ENCODE results near the gene OTUD3. TPM values are rescaled to one million over a fixed set of nuclear protein-coding genes. Genes with fewer than 3 reads are reported as not detected.

The OTUD3 gene
- total and polyA plus RNA-seq, 2 experiments from 2014 or later, result 1.8 to 3.2 TPM

DNA sequence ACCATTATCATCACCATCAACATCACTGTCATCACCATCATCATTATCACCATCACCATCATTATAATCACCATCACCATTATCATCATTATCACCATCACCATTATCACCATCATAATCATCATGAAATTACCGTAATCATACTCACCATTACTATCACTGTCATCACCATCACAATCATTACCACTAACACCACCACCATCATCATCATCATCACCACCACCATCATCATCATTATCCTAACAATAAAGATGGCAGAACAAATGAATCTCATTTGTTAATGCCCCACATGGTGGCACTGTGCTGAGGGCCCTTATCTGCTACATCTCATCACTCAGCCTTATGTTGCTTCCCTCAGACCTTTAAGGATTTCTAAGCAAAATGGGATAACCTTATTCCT is 50.7 kb downstream of the OTUD3 start:
- 38 to 39% methylated on average over 1 of the region's 1 CpG for WGBS, 2 experiments (ENCODE audit: low coverage in 1 of 2, low lambda C conversion rate in 2 of 2, missing lambda C conversion rate in 2 of 2)
- Histone ChIP-seq H3K4me3 (no peak overlapping the region), H3K9ac (no peak overlapping the region), H3K27ac (no peak overlapping the region), H3K36me3 (ENCODE audit: low read depth) (no peaks in the 10 kb centered on the region), H3K27me3 (replicated peaks; ENCODE audit: insufficient read depth) (no peaks in the 10 kb centered on the region), H3F3A (ENCODE audit: insufficient read depth) (no peaks in the 10 kb centered on the region), H3K4me2 (ENCODE audit: unreplicated experiment) (no peak overlapping the region), H2AFZ (no peak overlapping the region), H3K4me1 (ENCODE audit: insufficient read depth) (no peaks in the 10 kb centered on the region), H4K20me1 (ENCODE audit: insufficient read depth) (no peaks in the 10 kb centered on the region), H3K79me2 (ENCODE audit: insufficient read depth) (no peaks in the 10 kb centered on the region), H3K9me2 (ENCODE audit: insufficient read depth) (no peaks in the 10 kb centered on the region), H3K9me3 (ENCODE audit: low read depth) (peaks cover 3% of the 10 kb centered on the region)
- in situ Hi-C loops (cut with MboI), result no loop called here
- no peak for DNase-seq
- TF ChIP-seq EZH2 (IDR thresholded peaks at IDR 0.05; ENCODE audit: insufficient read depth, poor library complexity, severe bottlenecking) (no peak), EZH2phosphoT487 (IDR thresholded peaks at IDR 0.05; ENCODE audit: insufficient read depth, low read depth) (no peak)

DNA sequence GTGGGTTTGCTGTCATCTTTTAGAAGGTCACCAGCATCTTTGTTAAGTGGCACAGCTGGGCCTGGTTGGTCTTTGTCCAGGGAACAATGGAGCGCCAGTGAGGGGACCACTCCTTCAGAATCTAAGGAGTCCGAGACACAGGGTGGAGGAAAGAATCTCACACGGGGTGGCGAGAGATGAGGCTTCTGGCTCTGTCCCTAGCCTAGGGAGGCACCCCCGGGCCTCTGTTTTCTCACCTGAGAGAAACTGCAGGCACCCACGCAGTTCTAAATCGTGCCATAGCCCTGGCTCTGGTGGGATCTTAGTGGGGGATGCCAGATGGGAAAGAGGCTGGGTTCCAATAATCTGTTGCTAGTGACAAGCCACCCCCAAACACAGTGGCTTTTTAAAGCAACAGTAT is 52.1 kb downstream of the OTUD3 start:
- H3K9me3 ChIP-seq (ENCODE audit: low read depth), result peaks cover 3% of the 10 kb centered on the region
- H3K36me3 ChIP-seq (ENCODE audit: low read depth), result no peaks in the 10 kb centered on the region
- H3K9ac ChIP-seq, result no peak overlapping the region
- H3K27ac ChIP-seq, result no peak overlapping the region
- no peaks in the 10 kb centered on the region for H3K79me2 ChIP-seq (ENCODE audit: insufficient read depth)
- H3K27me3 ChIP-seq (replicated peaks; ENCODE audit: insufficient read depth), result no peaks in the 10 kb centered on the region
- in situ Hi-C loops (cut with MboI), result no loop called here
- WGBS, 2 experiments (ENCODE audit: low coverage in 1 of 2, low lambda C conversion rate in 2 of 2, missing lambda C conversion rate in 2 of 2), result 29 to 37% methylated on average over 7 of the region's 7 CpGs
- TF ChIP-seq EZH2 (IDR thresholded peaks at IDR 0.05; ENCODE audit: insufficient read depth, poor library complexity, severe bottlenecking) (no peak), EZH2phosphoT487 (IDR thresholded peaks at IDR 0.05; ENCODE audit: insufficient read depth, low read depth) (no peak)
- H3K4me2 ChIP-seq (ENCODE audit: unreplicated experiment), result no peak overlapping the region
- no peak overlapping the region for H2AFZ ChIP-seq
- no peak for DNase-seq
- no peaks in the 10 kb centered on the region for H3K4me1 ChIP-seq (ENCODE audit: insufficient read depth)
- no peaks in the 10 kb centered on the region for H3F3A ChIP-seq (ENCODE audit: insufficient read depth)
- H3K4me3 ChIP-seq, result no peak overlapping the region
- no peaks in the 10 kb centered on the region for H4K20me1 ChIP-seq (ENCODE audit: insufficient read depth)
- H3K9me2 ChIP-seq (ENCODE audit: insufficient read depth), result no peaks in the 10 kb centered on the region

GRCh38 chr1:19936061-19936750 is 54.0 kb downstream of the OTUD3 start:
- Histone ChIP-seq H3K4me3 (no peak overlapping the region), H3K9me2 (ENCODE audit: insufficient read depth) (no peaks in the 10 kb centered on the region), H3K27me3 (replicated peaks; ENCODE audit: insufficient read depth) (no peaks in the 10 kb centered on the region), H3F3A (ENCODE audit: insufficient read depth) (no peaks in the 10 kb centered on the region), H3K9me3 (ENCODE audit: low read depth) (peaks cover 3% of the 10 kb centered on the region), H2AFZ (no peak overlapping the region), H3K36me3 (ENCODE audit: low read depth) (no peaks in the 10 kb centered on the region), H3K27ac (no peak overlapping the region), H3K4me1 (ENCODE audit: insufficient read depth) (no peaks in the 10 kb centered on the region), H3K4me2 (ENCODE audit: unreplicated experiment) (no peak overlapping the region), H3K9ac (no peak overlapping the region), H3K79me2 (ENCODE audit: insufficient read depth) (no peaks in the 10 kb centered on the region), H4K20me1 (ENCODE audit: insufficient read depth) (no peaks in the 10 kb centered on the region)
- no peak for DNase-seq
- WGBS, 2 experiments (ENCODE audit: low coverage in 1 of 2, low lambda C conversion rate in 2 of 2, missing lambda C conversion rate in 2 of 2), result 47 to 56% methylated on average over 3 of the region's 3 CpGs
- TF ChIP-seq EZH2 (IDR thresholded peaks at IDR 0.05; ENCODE audit: insufficient read depth, poor library complexity, severe bottlenecking) (no peak), EZH2phosphoT487 (IDR thresholded peaks at IDR 0.05; ENCODE audit: insufficient read depth, low read depth) (no peak)
- in situ Hi-C loops (cut with MboI), result no loop called here

- Histone ChIP-seq H3K36me3 (ENCODE audit: low read depth) (no peaks in the 10 kb centered on the region), H3K27ac (no peak overlapping the region), H3K4me2 (ENCODE audit: unreplicated experiment) (no peak overlapping the region), H2AFZ (no peak overlapping the region), H3K4me1 (ENCODE audit: insufficient read depth) (no peaks in the 10 kb centered on the region), H3K9me3 (ENCODE audit: low read depth) (no peaks in the 10 kb centered on the region), H3K4me3 (no peak overlapping the region), H3K79me2 (ENCODE audit: insufficient read depth) (no peaks in the 10 kb centered on the region), H4K20me1 (ENCODE audit: insufficient read depth) (no peaks in the 10 kb centered on the region), H3F3A (ENCODE audit: insufficient read depth) (no peaks in the 10 kb centered on the region), H3K9me2 (ENCODE audit: insufficient read depth) (no peaks in the 10 kb centered on the region), H3K27me3 (replicated peaks; ENCODE audit: insufficient read depth) (no peaks in the 10 kb centered on the region), H3K9ac (no peak overlapping the region)
- no peak for DNase-seq
- no peak for TF ChIP-seq EZH2phosphoT487 (IDR thresholded peaks at IDR 0.05; ENCODE audit: insufficient read depth, low read depth)
- TF ChIP-seq EZH2 (IDR thresholded peaks at IDR 0.05; ENCODE audit: insufficient read depth, poor library complexity, severe bottlenecking), result no peak
- WGBS, 2 experiments (ENCODE audit: low coverage in 1 of 2, low lambda C conversion rate in 2 of 2, missing lambda C conversion rate in 2 of 2), result 76 to 87% methylated on average over 1 of the region's 1 CpG
- in situ Hi-C loops (cut with MboI), result no loop called here
Observed at GRCh38 chr1:19938472-19938871, 56.3 kb downstream of the OTUD3 start.

Measured in GM23248 (cell line).